IMR-90 (cell line): ENCODE data around the gene ZBTB46. TPM values are rescaled to one million over a fixed set of nuclear protein-coding genes. Genes with fewer than 3 reads are reported as not detected.

Source experiments
- ATAC-seq: fragments of 200-7000 bp; cut with Tn5 transposase; 2 replicates; pipeline ENCODE4 v1.9.1; 2020; ENCODE audit warnings: low read depth, mild to moderate bottlenecking, moderate library complexity
- BruUV-seq: library from RNA; stranded (reverse); fragments of 400-500 nt; replicated peaks from 2 replicates; lab custom pipeline; 2021; lab: Mats Ljungman, UMichigan
- CTCF ChIA-PET: fragments of 300-600 bp; formaldehyde crosslinking; extraction: SDS; loops from one replicate; lab custom pipeline; 2021; ENCODE audit warnings: antibody characterized with exemption; lab: Yijun Ruan, JAX
- POLR2A ChIA-PET: fragments of 300-600 bp; sonication (Branson Sonifier 250); formaldehyde crosslinking; loops from one replicate; lab custom pipeline; 2022; ENCODE audit warnings: antibody characterized with exemption; ENCODE audit not compliant: unreplicated experiment; lab: Charles Lee
- DNase-seq: peaks from one replicate; pipeline ENCODE4 v3.0.0; 2013
- H2AFZ ChIP-seq: replicated peaks from 2 replicates; pipeline ENCODE3; 2013; ENCODE audit warnings: low read length, mild to moderate bottlenecking; ENCODE audit not compliant: poor library complexity
- H2AK5ac ChIP-seq: 2 replicates; pipeline ENCODE4 v1.6.1; 2013; ENCODE audit warnings: low read depth, low read length, inconsistent platforms
- H2AK9ac ChIP-seq: replicated peaks from 2 replicates; pipeline ENCODE3; 2013; ENCODE audit warnings: mild to moderate bottlenecking, low read depth, low read length, moderate library complexity; ENCODE audit not compliant: poor library complexity
- H2BK120ac ChIP-seq: 2 replicates; pipeline ENCODE4 v1.6.1; 2013; ENCODE audit warnings: low read depth, low read length, inconsistent platforms
- H2BK15ac ChIP-seq: 3 replicates; pipeline ENCODE4 v1.6.1; 2013; ENCODE audit warnings: low read depth, low read length, inconsistent platforms
- H2BK20ac ChIP-seq: 2 replicates; pipeline ENCODE4 v1.6.1; 2013; ENCODE audit warnings: low read depth, mild to moderate bottlenecking, inconsistent platforms, low read length, moderate library complexity
- H2BK5ac ChIP-seq: 2 replicates; pipeline ENCODE4 v1.6.1; 2013; ENCODE audit warnings: mild to moderate bottlenecking, low read depth, low read length, inconsistent platforms; ENCODE audit not compliant: poor library complexity, severe bottlenecking
- H3K14ac ChIP-seq: replicated peaks from 2 replicates; pipeline ENCODE4 v1.6.1; 2013; ENCODE audit warnings: low read depth, low read length, inconsistent platforms
- H3K18ac ChIP-seq: 2 replicates; pipeline ENCODE4 v1.6.1; 2013; ENCODE audit warnings: low read depth, low read length, control low read depth
- H3K23ac ChIP-seq: 2 replicates; pipeline ENCODE4 v1.6.1; 2013; ENCODE audit warnings: low read depth, low read length, inconsistent platforms
- H3K27ac ChIP-seq: 2 replicates; pipeline ENCODE4 v1.5.1; 2013; ENCODE audit warnings: mild to moderate bottlenecking, control low read depth, low read length; ENCODE audit not compliant: insufficient read depth
- H3K27me3 ChIP-seq: 2 replicates; pipeline ENCODE4 v1.6.1; 2013; ENCODE audit warnings: low read length; ENCODE audit not compliant: control insufficient read depth, insufficient read depth
- H3K36me3 ChIP-seq: 2 replicates; pipeline ENCODE4 v1.6.1; 2013; ENCODE audit warnings: low read length, mixed read lengths; ENCODE audit not compliant: control insufficient read depth, insufficient read depth
- H3K4ac ChIP-seq: 2 replicates; pipeline ENCODE4 v1.6.1; 2013; ENCODE audit warnings: low read depth, low read length, inconsistent platforms
- H3K4me1 ChIP-seq: 2 replicates; pipeline ENCODE4 v1.6.1; 2013; ENCODE audit warnings: low read length, mixed read lengths; ENCODE audit not compliant: control insufficient read depth, insufficient read depth
- H3K4me2 ChIP-seq: 2 replicates; pipeline ENCODE4 v1.6.1; 2013; ENCODE audit warnings: low read depth, mild to moderate bottlenecking, control low read depth, low read length, moderate library complexity
- H3K4me3 ChIP-seq: 2 replicates; pipeline ENCODE4 v1.5.1; 2013; ENCODE audit warnings: low read depth, mild to moderate bottlenecking, control low read depth, low read length, moderate library complexity; ENCODE audit not compliant: insufficient read depth
- H3K56ac ChIP-seq: 2 replicates; pipeline ENCODE4 v1.6.1; 2013; ENCODE audit warnings: low read length, inconsistent platforms; ENCODE audit not compliant: insufficient read depth; ENCODE audit errors: extremely low read depth
- H3K79me1 ChIP-seq, 2 experiments: 2 replicates each; pipeline ENCODE4 v1.6.1; 2013; ENCODE audit warnings: low read length in 2 of 2, inconsistent platforms in 1 of 2, low read depth in 1 of 2
- H3K9ac ChIP-seq: 2 replicates; pipeline ENCODE4 v1.6.1; 2013; ENCODE audit warnings: low read depth, low read length, control low read depth
- H3K9me1 ChIP-seq: 2 replicates; pipeline ENCODE4 v1.6.1; 2013; ENCODE audit warnings: low read length, inconsistent platforms; ENCODE audit not compliant: insufficient read depth
- H3K9me3 ChIP-seq: 2 replicates; pipeline ENCODE4 v1.6.1; 2013; ENCODE audit warnings: low read length; ENCODE audit not compliant: control insufficient read depth, insufficient read depth
- H4K20me1 ChIP-seq: 2 replicates; pipeline ENCODE4 v1.6.1; 2013; ENCODE audit warnings: low read length, inconsistent platforms; ENCODE audit not compliant: insufficient read depth
- H4K5ac ChIP-seq: 2 replicates; pipeline ENCODE4 v1.6.1; 2013; ENCODE audit warnings: mild to moderate bottlenecking, low read depth, low read length, control low read depth
- H4K8ac ChIP-seq, 2 experiments: 2 replicates each; pipeline ENCODE4 v1.6.1; 2013; ENCODE audit warnings: low read depth in 2 of 2, low read length in 2 of 2, control low read depth in 1 of 2, inconsistent platforms in 1 of 2
- H4K91ac ChIP-seq: 2 replicates; pipeline ENCODE4 v1.6.1; 2013; ENCODE audit warnings: low read depth, low read length, inconsistent platforms; ENCODE audit not compliant: insufficient read depth
- ELK1 ChIP-seq: fragments of 150-350 bp; IDR thresholded peaks from 2 replicates; pipeline ENCODE4 v1.6.1; 2016; ENCODE audit warnings: low read depth, mild to moderate bottlenecking, low read length, moderate library complexity, borderline replicate concordance
- FOS ChIP-seq: fragments of 150-350 bp; IDR thresholded peaks from 2 replicates; pipeline ENCODE4 v1.6.1; 2016; ENCODE audit warnings: low read depth, low read length
- NFE2L2 ChIP-seq: fragments of 150-350 bp; IDR thresholded peaks from 2 replicates; pipeline ENCODE4 v1.6.1; 2016; ENCODE audit warnings: low read depth, mild to moderate bottlenecking, low read length
- RFX5 ChIP-seq: IDR thresholded peaks from 2 replicates; pipeline ENCODE4 v1.8.0; 2012; ENCODE audit warnings: low read depth, mild to moderate bottlenecking, low read length, moderate library complexity
- WGBS, 2 experiments: methylation state at CpG; one replicate each; pipeline versions ENCODE4 v1.1.5 to v1.1.7; 2013; ENCODE audit warnings: missing lambda C conversion rate in 2 of 2; ENCODE audit not compliant: insufficient read length in 1 of 2; ENCODE audit errors: extremely low coverage in 2 of 2; 5-methylcytosine and 5-hydroxymethylcytosine counted together
- dilution Hi-C: fragments of 300-500 bp; cut with HindIII; formaldehyde crosslinking; loops from one replicate; pipeline ENCODE4 v1.14.3; 2018; ENCODE audit warnings: low sequenced_read_pairs; ENCODE audit not compliant: unreplicated experiment
- in situ Hi-C: fragments of 300-500 bp; cut with MboI; formaldehyde crosslinking; loops from 3 replicates; pipeline ENCODE4 v1.14.3; 2019; ENCODE audit warnings: low sequenced_read_pairs, inconsistent platforms, mixed read lengths
- intact Hi-C: fragments of 100-400 bp; cut with micrococcal nuclease; formaldehyde crosslinking; loops from 2 replicates; pipeline ENCODE4 v1.10.0; 2022
- polyA plus RNA-seq, 3 experiments: library from polyadenylated mRNA; depleted of rRNA; stranded (reverse); fragments of >200 nt; gene quantifications; 2 replicates each; pipeline ENCODE4 v1.2.3, GENCODE V29; 2012; ENCODE audit warnings: low replicate concordance in 1 of 3
- total RNA-seq: library from RNA; depleted of rRNA; stranded (reverse); fragments of >200 nt; gene quantifications from 2 replicates; pipeline ENCODE4 v1.2.3, GENCODE V29; 2012

The ZBTB46 gene
- total and polyA plus RNA-seq, 2 of the 4 experiments (the other 2 are of a cell fraction): 4.2 to 14.9 TPM

- Histone ChIP-seq H3K4ac (no peak overlapping the region), H2BK20ac (no peak overlapping the region), H3K4me1 (peaks cover 22% of the 10 kb centered on the region), H3K79me1 (peaks cover 11 to 40% of the 10 kb centered on the region in 2 experiments; a peak in 3 of 4 replicates), H4K91ac (no peak overlapping the region), H4K20me1 (no peaks in the 10 kb centered on the region), H2BK15ac (no peak overlapping the region), H3K27ac (no peak overlapping the region), H3K4me2 (no peak overlapping the region), H3K36me3 (peaks cover 10% of the 10 kb centered on the region; the same call in 1 of the 2 replicates), H3K56ac (no peak overlapping the region), H3K18ac (no peak overlapping the region), H3K23ac (no peak overlapping the region), H2AK9ac (peak overlapping the region; percentile 77), H3K27me3 (no peaks in the 10 kb centered on the region), H4K8ac (peak overlapping the region in 1 of 2 experiments; percentile 29; a peak in 1 of 4 replicates), H2AFZ (peak overlapping the region; percentile 14), H2AK5ac (no peak overlapping the region; the same call in 1 of the 2 replicates), H2BK5ac (peak overlapping the region; percentile 7), H2BK120ac (no peak overlapping the region), H3K14ac (no peak overlapping the region), H3K9me3 (no peaks in the 10 kb centered on the region), H3K9me1 (no peaks in the 10 kb centered on the region), H4K5ac (no peak overlapping the region), H3K4me3 (no peak overlapping the region), H3K9ac (no peak overlapping the region)
- POLR2A ChIA-PET: interaction anchor here (1.2 kb wide), 1 partner anchor 12 kb away, joined by 4 read pairs; the partner anchor contains the start of genes ARFRP1 and ZGPAT
- CTCF ChIA-PET: no interaction called here
- intact Hi-C loops (no loop called here), in situ Hi-C loops (no loop called here), dilution Hi-C loops (no loop called here)
- no TSS peak for BruUV-seq
- DNase-seq (no peak), ATAC-seq (no peak)
- WGBS, 2 experiments: 95% methylated on average over 9 of the region's 25 CpGs; no CpG with 5 or more reads in 1 of the 2 experiments
- TF ChIP-seq ELK1 (no peak), FOS (no peak), RFX5 (no peak), NFE2L2 (no peak)
Measured at GRCh38 chr20:63695424-63696305, 135.4 kb downstream of the ZBTB46 start.
